Measurements from ENCODE around the gene RXRG. TPM values are rescaled to one million over a fixed set of nuclear protein-coding genes. Genes with fewer than 3 reads are reported as not detected.

The RXRG gene
- total RNA-seq, 1 experiment from 2014 or later, result not detected

GRCh38 chr1:165423136-165423535, 21.8 kb downstream of the RXRG start:
- Histone ChIP-seq H4K20me1 (ENCODE audit: control insufficient read depth, insufficient read depth, insufficient read length) (no peaks in the 10 kb centered on the region), H2BK12ac (ENCODE audit: insufficient read length, low read depth, low read length) (no peak overlapping the region), H2BK5ac (ENCODE audit: insufficient read length, low read length) (no peak overlapping the region), H3K9me3 (ENCODE audit: control insufficient read depth, low read depth, low read length) (no peaks in the 10 kb centered on the region), H3K14ac (ENCODE audit: insufficient read depth, low read length) (no peak overlapping the region), H2BK120ac (ENCODE audit: low read depth, low read length, poor library complexity, severe bottlenecking) (no peak overlapping the region), H3K79me1 (ENCODE audit: insufficient read depth, low read depth, low read length, poor library complexity, severe bottlenecking) (no peaks in the 10 kb centered on the region), H3K4me2 (ENCODE audit: insufficient read depth, insufficient read length, low read length) (no peak overlapping the region), H2AK5ac (ENCODE audit: insufficient read length, low read length) (no peak overlapping the region), H4K5ac (ENCODE audit: insufficient read length, low read depth, low read length) (no peak overlapping the region), H4K91ac (ENCODE audit: insufficient read length, low read depth, low read length) (no peak overlapping the region), H3K18ac (ENCODE audit: insufficient read length, low read depth, low read length) (no peak overlapping the region), H2BK20ac (ENCODE audit: low read depth, low read length, poor library complexity, severe bottlenecking) (no peak overlapping the region), H2AFZ (ENCODE audit: low read length) (no peak overlapping the region), H3K4ac (ENCODE audit: low read depth, low read length) (no peak overlapping the region), H3K27ac (ENCODE audit: insufficient read length, low read depth, low read length) (no peak overlapping the region), H3K9ac (ENCODE audit: extremely low read depth, insufficient read length, low read length) (no peak overlapping the region), H2BK15ac (ENCODE audit: low read depth, low read length) (no peak overlapping the region), H3K56ac (ENCODE audit: insufficient read length, low read depth, low read length) (no peak overlapping the region), H3K79me2 (ENCODE audit: insufficient read depth, low read length) (no peaks in the 10 kb centered on the region), H3T11ph (ENCODE audit: low read length) (no peak overlapping the region), H3K27me3 (ENCODE audit: insufficient read depth, low read length) (no peaks in the 10 kb centered on the region), H3K23ac (ENCODE audit: insufficient read length, low read depth, low read length) (no peak overlapping the region), H4K8ac (replicated peaks; ENCODE audit: insufficient read length, low read depth, low read length) (no peak overlapping the region), H3K23me2 (ENCODE audit: insufficient read length, low read depth, low read length, poor library complexity, severe bottlenecking) (no peaks in the 10 kb centered on the region), H3K4me1 (ENCODE audit: insufficient read depth, low read length) (no peaks in the 10 kb centered on the region)
- no CpG with 5 or more reads among the region's 5 CpGs for WGBS (ENCODE audit: extremely low coverage, insufficient read length, low lambda C conversion rate)
- Mint-ChIP-seq H3K36me3 (ENCODE audit: insufficient read depth in 1 of 3, low read depth in 3 of 3) (no peaks in the 10 kb centered on the region), H3K4me1 (no peaks in the 10 kb centered on the region), H3K9me3 (no peaks in the 10 kb centered on the region), H3K27ac (no peak overlapping the region), H3K4me3 (no peak overlapping the region), H3K27me3 (ENCODE audit: low read depth) (peaks cover 16% of the 10 kb centered on the region)
- no peak for DNase-seq
- no peak for TF ChIP-seq CTCF (conservative IDR thresholded peaks at IDR 0.05)

All from H9 (cell line).